ENCODE results near the gene SCD.
"Not testable (repeated sequence)": the region's sequence is repeated elsewhere in the genome, so short reads cannot be mapped to it uniquely, and the experiment has no call there.

The SCD gene

GRCh38 chr10:100346765-100347567 lies at the start of gene SCD:
TSS of gene SCD (plus strand) at chr10:100347233. CDS start at chr10:100347505, 272 bp downstream.
- peak; percentile 87 for DNase-seq (ENCODE audit: low read depth)

GRCh38 chr10:100297242-100297641 lies 49.8 kb upstream of the SCD start:
- DNase-seq (ENCODE audit: low read depth) = no peak

GRCh38 chr10:100301123-100301522 lies 45.9 kb upstream of the SCD start:
- not testable (repeated sequence) for DNase-seq (ENCODE audit: low read depth)

DNA sequence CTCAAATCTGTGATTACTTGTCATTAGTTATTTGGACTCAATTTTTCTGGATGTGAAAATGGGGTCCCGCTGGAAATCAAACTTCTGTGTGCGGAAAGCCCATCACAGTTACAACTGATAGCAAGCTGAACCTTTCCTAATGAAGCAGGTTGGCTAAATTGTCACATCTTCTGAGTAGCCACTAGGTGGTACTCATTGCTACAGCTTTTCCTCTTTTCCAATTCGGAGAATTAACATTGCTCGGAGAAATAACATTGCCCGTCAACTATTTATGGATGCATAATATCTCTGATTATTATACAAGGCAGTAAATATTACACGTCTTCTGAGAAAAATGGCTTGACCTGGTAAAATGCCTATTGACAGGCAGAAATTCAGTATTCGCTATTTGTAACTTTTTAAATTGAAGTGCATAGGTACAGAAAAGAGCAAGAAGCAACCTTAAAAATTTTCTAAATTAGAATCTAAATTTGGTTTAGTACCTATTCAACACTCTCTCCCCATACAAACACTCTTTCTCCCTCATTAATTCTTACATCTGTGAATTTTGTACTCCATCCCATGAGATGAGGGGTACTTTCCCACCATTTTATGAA lies 43.2 kb upstream of the SCD start:
- no peak for DNase-seq (ENCODE audit: low read depth)

- DNase-seq (ENCODE audit: low read depth) = no peak
These were observed 42.6 kb upstream of the SCD start for GRCh38 chr10:100304414-100304813.

GRCh38 chr10:100306861-100307260 lies 40.2 kb upstream of the SCD start:
- no peak for DNase-seq (ENCODE audit: low read depth)

DNA sequence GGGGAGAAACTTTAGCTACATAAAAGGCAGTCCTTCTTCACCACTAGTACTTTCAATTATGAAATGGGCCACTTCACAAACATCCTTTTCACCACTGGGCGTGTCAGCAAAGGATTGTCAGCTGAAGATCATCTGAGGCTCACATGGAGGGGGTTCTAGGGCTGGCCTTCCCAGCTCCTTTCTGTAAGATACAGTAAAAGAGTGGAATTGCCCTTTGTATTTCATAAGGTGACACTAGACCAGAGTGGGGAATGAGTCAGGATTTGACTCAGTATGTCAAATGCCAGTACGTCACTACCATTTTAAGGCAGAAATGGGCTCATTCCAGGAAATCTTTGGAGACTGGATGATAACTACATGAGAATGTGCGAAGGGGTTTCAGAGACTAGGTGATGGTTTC lies 39.3 kb upstream of the SCD start:
- DNase-seq (ENCODE audit: low read depth) = peak; percentile 60

GRCh38 chr10:100311298-100311697 lies 35.7 kb upstream of the SCD start:
- no peak for DNase-seq (ENCODE audit: low read depth)

DNA sequence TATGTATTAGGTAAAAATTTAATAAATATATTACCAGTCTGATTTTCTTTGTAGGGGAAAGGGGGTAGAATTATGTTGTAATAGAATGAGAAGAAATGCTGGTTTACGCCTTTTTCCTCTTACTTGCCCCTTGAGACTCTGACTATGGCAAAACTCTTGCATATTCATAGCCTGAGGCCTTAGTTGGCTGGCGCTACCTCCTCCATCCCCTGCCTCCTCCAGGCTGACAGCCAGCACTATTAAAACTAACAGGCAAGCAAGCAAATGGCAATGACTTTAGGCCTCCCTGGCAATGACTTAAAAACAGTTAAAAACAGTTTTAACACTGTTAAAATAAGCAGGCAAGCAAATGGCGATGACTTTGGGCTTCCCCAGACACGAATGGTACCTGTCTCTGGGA lies 31.4 kb upstream of the SCD start:
- no peak for DNase-seq (ENCODE audit: low read depth)

- DNase-seq (ENCODE audit: low read depth) = no peak
These were observed 28.8 kb upstream of the SCD start for GRCh38 chr10:100318207-100318606.

GRCh38 chr10:100319707-100320402 lies 27.2 kb upstream of the SCD start:
- no peak for DNase-seq (ENCODE audit: low read depth)

DNA sequence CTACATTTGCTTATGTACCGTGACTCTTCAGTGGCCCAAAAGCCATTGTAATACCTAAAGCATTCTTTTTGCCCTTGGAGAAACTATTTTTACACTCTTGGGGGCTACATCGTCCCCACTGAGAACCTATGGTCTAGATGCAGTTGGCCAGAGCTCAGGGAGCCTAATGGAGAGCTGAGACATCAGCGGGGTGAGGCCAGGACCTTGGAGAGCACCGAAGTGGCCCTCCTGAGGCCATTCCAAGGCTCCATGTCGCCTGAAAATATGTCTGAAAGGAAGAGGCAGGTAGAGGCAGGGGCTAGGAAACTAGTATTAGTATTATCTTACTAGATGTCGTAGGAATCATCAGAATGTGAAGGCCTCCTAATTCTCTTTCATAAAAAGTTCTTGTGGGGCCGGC lies 21.9 kb upstream of the SCD start:
- DNase-seq (ENCODE audit: low read depth) = no peak

- no peak for DNase-seq (ENCODE audit: low read depth)
These were observed 19.9 kb upstream of the SCD start for GRCh38 chr10:100327007-100327717.

GRCh38 chr10:100327718-100328009 lies 19.4 kb upstream of the SCD start:
- no peak for DNase-seq (ENCODE audit: low read depth)

DNA sequence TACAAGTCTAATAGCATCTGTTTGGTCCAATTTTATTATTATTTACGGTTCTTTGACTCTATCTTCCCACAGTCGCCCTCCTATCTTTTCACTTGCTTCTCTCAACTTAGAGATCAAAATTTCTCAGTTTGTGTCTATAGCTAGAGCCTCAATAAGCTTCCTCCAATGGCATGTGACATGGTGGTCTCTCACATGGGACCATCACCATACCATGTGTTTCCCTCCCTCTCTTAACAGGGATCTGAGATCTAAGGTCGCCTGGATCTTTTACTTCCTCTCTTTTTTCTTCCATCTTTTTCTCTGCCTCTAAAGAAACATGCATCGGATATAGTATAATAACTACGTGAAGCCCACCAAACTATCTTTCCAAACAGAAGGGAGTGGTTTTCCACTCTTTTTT lies 18.8 kb upstream of the SCD start:
- DNase-seq (ENCODE audit: low read depth) = no peak

DNA sequence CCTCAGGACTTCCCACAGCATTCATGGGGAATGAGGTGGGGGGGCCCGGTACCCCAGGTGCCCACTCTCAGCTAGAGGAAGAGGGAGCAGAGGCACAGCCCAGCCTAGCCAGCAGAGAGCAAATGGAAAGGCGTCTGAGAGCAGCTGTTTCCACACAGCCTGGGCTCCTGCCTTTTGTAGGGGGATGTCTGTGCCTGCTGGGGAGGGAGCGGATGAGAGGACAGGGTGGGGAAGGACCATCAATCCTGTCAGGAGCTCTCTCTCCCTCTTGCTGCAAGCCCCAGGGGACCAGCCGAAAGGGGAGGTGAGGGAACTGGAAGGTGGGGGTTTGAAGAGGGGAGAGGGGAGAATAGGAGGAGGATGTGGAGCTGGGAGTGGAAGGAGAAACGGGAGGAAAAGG lies 17.0 kb upstream of the SCD start, which contains the start of gene PKD2L1:
PKD2L1 (minus strand) TSS at position 150 of the 400 bp plus-strand sequence; CDS start at position 25, 125 bp downstream.
- DNase-seq (ENCODE audit: low read depth) = no peak

GRCh38 chr10:100333106-100333505 lies 13.9 kb upstream of the SCD start:
- DNase-seq (ENCODE audit: low read depth) = no peak

DNA sequence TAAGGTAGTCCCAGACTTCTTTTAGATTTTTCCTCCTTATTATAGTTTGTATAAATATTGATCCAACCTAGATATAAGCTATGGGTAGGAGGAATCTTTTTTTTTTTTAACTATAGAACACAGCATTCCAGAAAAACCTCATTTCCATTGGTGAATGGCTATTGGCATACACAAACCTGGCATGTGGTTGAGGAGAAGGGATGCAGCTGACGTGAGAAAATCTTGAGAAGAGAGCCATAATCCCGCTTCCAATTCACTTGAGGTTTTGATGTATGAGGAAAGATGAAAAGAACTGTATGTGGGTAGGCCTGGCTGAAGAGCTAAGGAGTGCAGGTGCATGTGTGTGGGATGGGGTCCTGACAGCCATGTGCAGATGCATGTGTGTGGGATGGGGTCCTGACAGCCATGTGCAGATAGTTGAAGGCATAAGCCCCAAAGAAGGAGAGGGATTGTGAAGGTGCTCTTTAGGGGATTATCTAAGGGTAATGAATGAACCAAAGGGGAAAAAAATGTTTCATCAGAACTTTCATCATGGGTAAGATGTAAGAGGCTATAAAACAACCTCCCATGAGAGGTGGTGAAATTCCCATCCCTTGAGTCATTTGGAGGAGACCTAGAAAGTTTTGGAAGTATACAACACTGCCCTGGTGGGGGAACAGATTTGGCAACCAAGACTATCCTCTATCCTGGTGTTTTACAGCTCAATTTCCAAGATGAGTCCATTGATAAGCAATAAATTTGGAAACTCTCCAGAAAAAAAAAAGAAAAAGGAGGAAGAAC lies 13.2 kb upstream of the SCD start:
- DNase-seq (ENCODE audit: low read depth) = no peak

- no peak for DNase-seq (ENCODE audit: low read depth)
These were observed 12.3 kb upstream of the SCD start for GRCh38 chr10:100334762-100335161.

DNA sequence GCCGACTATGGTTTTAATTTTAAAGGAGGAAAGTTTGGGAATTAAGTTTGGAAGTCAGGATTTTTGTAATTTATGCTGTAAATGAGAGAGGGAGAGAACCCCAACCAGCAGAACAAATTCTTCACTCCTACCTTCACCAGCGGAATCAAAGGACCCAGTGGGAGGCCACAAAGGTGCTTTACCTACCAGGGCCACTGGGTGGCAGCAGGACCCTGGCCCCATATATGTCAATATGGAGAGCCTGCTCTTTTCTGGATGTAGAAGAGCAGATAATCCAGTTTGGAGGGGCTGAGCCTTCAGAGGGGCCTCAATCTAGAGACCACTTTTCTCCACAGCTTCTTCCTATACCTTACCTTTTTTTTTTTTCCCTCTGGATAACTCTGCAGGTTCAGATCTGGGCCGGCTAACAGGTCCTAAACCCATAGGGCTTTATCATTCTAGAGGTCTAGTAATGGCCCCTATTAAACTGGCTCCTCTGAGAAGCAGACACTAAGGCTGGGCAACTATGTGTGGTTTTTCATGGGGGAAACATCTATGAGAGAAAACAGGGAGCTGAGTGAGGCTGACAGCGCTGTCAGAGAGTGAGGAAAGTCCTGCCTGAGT lies 8.5 kb upstream of the SCD start:
- no peak for DNase-seq (ENCODE audit: low read depth)

DNA sequence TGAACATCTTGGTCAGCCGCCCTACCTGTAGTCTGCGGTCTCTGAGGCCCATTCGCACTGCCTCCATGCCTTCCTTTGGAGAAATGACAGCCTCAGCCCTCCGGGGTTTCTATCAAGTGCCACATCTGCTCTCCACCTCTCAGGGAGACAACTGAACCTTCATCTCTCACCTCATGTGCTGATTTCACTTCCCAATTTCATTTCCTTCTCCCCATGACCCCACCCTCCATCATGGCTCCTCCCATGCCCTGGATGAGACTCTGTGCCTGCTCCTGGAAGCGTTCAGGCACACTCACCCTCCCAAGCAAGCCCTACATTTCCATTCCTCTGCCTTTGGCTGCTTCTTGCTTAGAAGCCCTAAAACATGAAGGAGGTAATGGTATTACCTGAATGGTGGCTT lies 7.8 kb upstream of the SCD start:
- no peak for DNase-seq (ENCODE audit: low read depth)

Measured in stromal cell of bone marrow (primary cell).